ENCODE measurements around the gene EFL1.

GRCh38 chr15:82138306-82138705 is 124.2 kb downstream of the EFL1 start:
- TF ChIP-seq, protein P1, sequence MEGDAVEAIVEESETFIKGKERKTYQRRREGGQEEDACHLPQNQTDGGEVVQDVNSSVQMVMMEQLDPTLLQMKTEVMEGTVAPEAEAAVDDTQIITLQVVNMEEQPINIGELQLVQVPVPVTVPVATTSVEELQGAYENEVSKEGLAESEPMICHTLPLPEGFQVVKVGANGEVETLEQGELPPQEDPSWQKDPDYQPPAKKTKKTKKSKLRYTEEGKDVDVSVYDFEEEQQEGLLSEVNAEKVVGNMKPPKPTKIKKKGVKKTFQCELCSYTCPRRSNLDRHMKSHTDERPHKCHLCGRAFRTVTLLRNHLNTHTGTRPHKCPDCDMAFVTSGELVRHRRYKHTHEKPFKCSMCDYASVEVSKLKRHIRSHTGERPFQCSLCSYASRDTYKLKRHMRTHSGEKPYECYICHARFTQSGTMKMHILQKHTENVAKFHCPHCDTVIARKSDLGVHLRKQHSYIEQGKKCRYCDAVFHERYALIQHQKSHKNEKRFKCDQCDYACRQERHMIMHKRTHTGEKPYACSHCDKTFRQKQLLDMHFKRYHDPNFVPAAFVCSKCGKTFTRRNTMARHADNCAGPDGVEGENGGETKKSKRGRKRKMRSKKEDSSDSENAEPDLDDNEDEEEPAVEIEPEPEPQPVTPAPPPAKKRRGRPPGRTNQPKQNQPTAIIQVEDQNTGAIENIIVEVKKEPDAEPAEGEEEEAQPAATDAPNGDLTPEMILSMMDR (IDR thresholded peaks at IDR 0.05), result no peak
- TF ChIP-seq EP300 (IDR thresholded peaks at IDR 0.05), result no peak
- no peak for TF ChIP-seq POLR2A (IDR thresholded peaks at IDR 0.05)
